SU-DHL-6 (cell line): ENCODE data around the gene TOR3A.

Source experiments
- CTCF ChIP-seq: fragments of 200-600 bp; sonication (generic); IDR thresholded peaks from one replicate; pipeline ENCODE4 v1.5.1; 2017; ENCODE audit warnings: antibody characterized with exemption, mild to moderate bottlenecking, low read length, moderate library complexity; ENCODE audit not compliant: insufficient read depth, poor library complexity, severe bottlenecking
- EZH2phosphoT487 ChIP-seq: fragments of 200-600 bp; sonication (generic), shearing (Covaris generic); conservative IDR thresholded peaks from 2 replicates; pipeline ENCODE4 v1.6.1; 2018; ENCODE audit warnings: mild to moderate bottlenecking, antibody characterized with exemption, low read length, moderate library complexity, mixed read lengths

- no peak for TF ChIP-seq CTCF
- TF ChIP-seq EZH2phosphoT487 = no peak
Measured at GRCh38 chr1:179043907-179044306, 38.0 kb upstream of the TOR3A start.
